GM12864 (cell line): ENCODE measurements around the gene SUMO4.

Experiments used
- DNase-seq: peaks from one replicate; pipeline ENCODE4 v3.0.0-alpha.2; 2011; ENCODE audit warnings: low read depth
- H3K4me3 ChIP-seq: 2 replicates; pipeline ENCODE4 v1.5.1; 2011; ENCODE audit warnings: mild to moderate bottlenecking, low read depth, low read length, control low read depth
- TF ChIP-seq, protein P1 (sequence below): IDR thresholded peaks from 2 replicates; pipeline ENCODE4 v1.5.1; 2011; ENCODE audit warnings: low read depth, mild to moderate bottlenecking, moderate library complexity, low read length, control low read depth, inconsistent platforms; ENCODE audit errors: missing control alignments

The SUMO4 gene

DNA sequence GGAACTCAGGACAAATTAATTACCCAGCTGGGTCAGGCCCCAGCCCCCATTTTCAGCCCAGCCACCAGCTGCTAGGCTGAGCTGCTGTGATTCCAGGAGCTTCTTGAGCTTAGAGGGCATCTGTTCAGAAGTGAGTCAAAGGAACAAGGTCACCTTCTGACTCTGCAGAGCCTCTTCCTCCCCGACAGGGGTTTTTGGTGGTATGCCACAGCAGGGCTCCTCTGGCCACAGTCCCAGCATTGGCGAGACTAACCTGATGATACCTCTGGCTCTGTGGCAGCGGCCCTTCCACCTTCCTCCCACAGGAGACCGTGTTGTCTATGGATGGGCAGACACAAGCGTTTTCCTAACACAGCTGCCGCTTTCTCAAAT, 45.0 kb downstream of the SUMO4 start:
- DNase-seq: no peak
- TF ChIP-seq, protein P1, sequence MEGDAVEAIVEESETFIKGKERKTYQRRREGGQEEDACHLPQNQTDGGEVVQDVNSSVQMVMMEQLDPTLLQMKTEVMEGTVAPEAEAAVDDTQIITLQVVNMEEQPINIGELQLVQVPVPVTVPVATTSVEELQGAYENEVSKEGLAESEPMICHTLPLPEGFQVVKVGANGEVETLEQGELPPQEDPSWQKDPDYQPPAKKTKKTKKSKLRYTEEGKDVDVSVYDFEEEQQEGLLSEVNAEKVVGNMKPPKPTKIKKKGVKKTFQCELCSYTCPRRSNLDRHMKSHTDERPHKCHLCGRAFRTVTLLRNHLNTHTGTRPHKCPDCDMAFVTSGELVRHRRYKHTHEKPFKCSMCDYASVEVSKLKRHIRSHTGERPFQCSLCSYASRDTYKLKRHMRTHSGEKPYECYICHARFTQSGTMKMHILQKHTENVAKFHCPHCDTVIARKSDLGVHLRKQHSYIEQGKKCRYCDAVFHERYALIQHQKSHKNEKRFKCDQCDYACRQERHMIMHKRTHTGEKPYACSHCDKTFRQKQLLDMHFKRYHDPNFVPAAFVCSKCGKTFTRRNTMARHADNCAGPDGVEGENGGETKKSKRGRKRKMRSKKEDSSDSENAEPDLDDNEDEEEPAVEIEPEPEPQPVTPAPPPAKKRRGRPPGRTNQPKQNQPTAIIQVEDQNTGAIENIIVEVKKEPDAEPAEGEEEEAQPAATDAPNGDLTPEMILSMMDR: no peak
- H3K4me3 ChIP-seq: no peak overlapping the region

DNA sequence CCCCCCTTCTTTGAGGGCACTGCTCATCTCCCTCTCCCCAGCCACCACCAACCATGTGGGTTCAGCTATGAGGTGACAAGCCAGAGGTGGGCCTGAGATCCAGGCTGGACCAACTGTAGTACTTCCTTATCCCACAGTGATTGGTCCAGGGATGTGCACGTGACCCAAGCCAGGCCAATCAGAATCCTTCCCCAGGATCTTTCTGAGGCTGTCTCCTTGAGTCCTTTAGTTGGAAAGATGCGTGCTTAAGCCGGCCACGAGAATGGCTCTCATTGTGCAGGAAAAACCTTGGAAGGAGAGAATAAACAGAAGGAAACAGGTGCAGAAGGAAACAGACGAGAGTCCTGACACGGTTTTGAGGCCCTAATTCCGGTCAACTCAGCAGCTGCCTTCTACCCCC, 45.5 kb downstream of the SUMO4 start:
- TF ChIP-seq, protein P1: no peak
- no peak for DNase-seq
- no peak overlapping the region for H3K4me3 ChIP-seq

DNA sequence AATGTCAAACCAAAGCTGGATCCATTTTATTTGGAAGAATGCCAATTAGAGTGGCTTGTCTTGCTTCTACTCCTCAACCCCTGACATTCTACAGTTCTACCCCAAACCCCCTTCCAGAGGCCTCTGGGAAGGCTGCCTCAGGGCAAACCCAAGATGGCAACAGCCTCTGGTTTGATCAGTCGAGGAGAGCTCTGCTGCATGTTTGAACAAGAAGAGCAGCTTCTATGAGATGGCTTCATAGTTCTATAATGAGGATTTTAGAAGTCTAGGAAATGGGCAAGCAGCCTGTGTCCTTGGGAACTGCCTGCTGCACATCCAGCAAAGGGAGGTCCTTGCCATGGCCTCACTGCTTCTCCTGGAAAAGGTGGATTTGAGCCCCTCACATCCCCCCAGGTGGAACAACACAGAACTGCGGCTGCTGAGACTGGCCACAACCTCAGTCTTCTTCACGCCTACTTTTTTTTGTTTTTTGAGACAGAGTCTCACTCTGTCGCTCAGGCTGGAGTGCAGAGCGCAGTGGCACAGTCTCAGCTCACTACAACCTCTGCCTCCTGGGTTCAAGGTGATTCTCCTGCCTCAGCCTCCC, 46.8 kb downstream of the SUMO4 start:
- H3K4me3 ChIP-seq: no peak overlapping the region
- TF ChIP-seq, protein P1: peak; percentile 22
- no peak for DNase-seq

DNA sequence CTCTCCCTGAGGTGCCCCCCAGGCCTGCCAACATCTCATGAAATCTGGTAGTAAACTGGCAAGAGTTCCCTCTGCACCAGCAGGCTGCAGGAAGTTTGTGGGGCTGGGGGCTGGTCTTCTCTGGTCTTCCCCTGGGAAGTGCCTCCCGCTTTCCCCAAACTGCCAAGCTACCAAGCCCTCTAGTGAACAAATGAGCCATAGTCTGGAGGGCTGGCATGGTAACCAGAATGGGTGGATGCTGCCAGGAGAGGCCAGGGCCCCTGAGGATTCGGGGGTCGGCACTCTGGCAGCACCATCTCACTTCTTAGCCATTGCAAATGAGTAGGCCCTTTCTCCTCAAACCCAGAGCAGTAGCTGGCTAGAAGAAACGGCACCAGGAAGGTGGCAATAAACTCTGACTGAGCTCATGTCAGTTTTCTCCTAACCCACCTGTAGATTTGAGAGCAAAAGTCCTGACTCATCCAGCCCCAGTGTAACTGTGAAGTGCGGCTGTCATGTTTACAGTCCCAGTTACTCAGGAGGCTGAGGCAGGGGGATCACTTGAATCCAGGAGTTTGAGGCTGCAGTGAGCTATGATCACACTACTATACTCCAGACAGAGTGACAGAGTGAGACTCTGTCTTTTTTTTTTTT, 48.9 kb downstream of the SUMO4 start:
- TF ChIP-seq, protein P1: no peak
- no peak overlapping the region for H3K4me3 ChIP-seq
- no peak for DNase-seq

DNA sequence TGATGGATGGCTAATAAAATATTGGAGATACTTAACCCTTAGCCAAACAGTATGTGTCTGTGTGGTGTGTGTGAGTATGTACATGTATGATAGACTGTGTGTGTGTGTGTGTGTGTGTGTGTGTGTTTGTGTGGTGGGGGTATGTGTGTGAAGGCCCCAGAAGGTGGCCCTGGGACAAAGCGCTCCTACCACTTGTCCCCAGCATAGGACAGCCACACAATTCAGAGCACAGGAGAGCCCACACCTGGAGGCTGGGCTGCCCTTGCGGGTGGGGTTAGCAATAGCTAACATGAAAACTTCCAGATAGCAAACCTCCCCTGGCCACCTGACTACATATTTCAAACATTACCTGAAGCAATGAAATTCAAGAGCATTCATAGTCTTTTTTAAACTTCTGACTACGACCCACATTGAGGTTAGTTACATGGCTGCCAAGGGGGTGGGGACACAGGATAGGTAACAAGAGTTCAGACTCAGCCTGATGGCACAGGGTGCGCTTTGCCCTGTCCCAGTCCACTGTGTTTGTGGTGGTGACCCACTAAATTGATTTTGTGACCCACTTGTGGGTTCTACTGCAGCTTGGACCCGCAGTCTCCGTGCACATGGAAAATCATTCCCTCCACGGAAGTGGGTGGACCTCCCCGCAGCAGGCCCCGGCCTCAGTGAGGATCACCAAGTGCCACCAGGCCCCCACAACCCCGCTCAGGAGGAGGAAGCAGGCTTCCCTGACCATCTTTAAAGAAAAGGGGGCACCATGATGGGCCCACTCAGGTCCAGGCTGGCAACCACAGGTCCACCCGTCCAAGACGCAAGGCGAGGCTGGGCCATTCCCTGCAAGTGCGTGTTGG, 50.0 kb downstream of the SUMO4 start:
- TF ChIP-seq, protein P1: no peak
- DNase-seq: no peak
- H3K4me3 ChIP-seq: no peak overlapping the region
